ENCODE measurements around the gene RIOK1.

GRCh38 chr6:7391151-7391550, 1.5 kb downstream of the RIOK1 start:
- TF ChIP-seq CTCF (conservative IDR thresholded peaks at IDR 0.05) (no peak), EZH2 (IDR thresholded peaks at IDR 0.05; ENCODE audit: low read depth) (no peak)
